ENCODE data around the gene PCAT7. TPM values are rescaled to one million over a fixed set of nuclear protein-coding genes. Genes with fewer than 3 reads are reported as not detected.

The PCAT7 gene
- total and polyA plus RNA-seq, 9 of the 15 experiments (the other 6 are each of a cell fraction or from before 2014, with no cell fraction given) = 0.09 to 0.13 TPM; not detected in 7

- Histone ChIP-seq H3K27ac (ENCODE audit: extremely low read depth, low read depth, low read length) (no peak overlapping the region), H3K9me1 (ENCODE audit: control insufficient read depth, insufficient read depth, low read length) (no peaks in the 10 kb centered on the region), H3K9ac (ENCODE audit: insufficient read depth in 1 of 2, low read depth in 2 of 2, low read length in 2 of 2) (no peak overlapping the region), H3K4me3 (no peak overlapping the region), H2AFZ (ENCODE audit: low read depth, low read length) (no peak overlapping the region), H3K36me3 (ENCODE audit: control insufficient read depth, insufficient read depth, low read length) (no peaks in the 10 kb centered on the region), H4K20me1 (replicated peaks; ENCODE audit: control insufficient read depth, insufficient read depth, low read length) (no peaks in the 10 kb centered on the region), H3K4me1 (replicated peaks in 1 of 2; ENCODE audit: control insufficient read depth in 2 of 2, insufficient read depth in 2 of 2, low read length in 2 of 2) (no peaks in the 10 kb centered on the region), H3K9me3 (replicated peaks; ENCODE audit: control insufficient read depth, insufficient read depth, low read depth, low read length) (no peaks in the 10 kb centered on the region), H3K79me2 (ENCODE audit: control insufficient read depth, insufficient read depth, low read length) (no peaks in the 10 kb centered on the region), H3K27me3 (ENCODE audit: control insufficient read depth in 2 of 2, insufficient read depth in 2 of 2, low read length in 2 of 2) (peaks cover 2 to 4% of the 10 kb centered on the region in 2 experiments; a peak in 3 of 5 replicates), H3K4me2 (ENCODE audit: insufficient read depth, low read length) (no peak overlapping the region)
- no peak for DNase-seq (ENCODE audit: extremely low read depth in 1 of 4, low spot score in 3 of 4)
- ChIA-PET POLR2A (interaction anchor here (0.7 kb wide), 2 partner anchors 31 to 1467 kb away, joined by 3 to 4 read pairs; no protein-coding TSS in a partner anchor), CTCF (ENCODE audit: low intra/inter-chr PET ratio) (no interaction called here)
- ATAC-seq = no peak
- TF ChIP-seq FOS (IDR thresholded peaks at IDR 0.05; ENCODE audit: extremely low read depth, insufficient read length) (no peak), ZNF77 (CRISPR knock-in tag; IDR thresholded peaks at IDR 0.05) (no peak), ELK1 (CRISPR knock-in tag; IDR thresholded peaks at IDR 0.05) (no peak), ZNF318 (IDR thresholded peaks at IDR 0.05; ENCODE audit: borderline replicate concordance in 1 of 2, low read depth in 1 of 2) (no peak)
- in situ Hi-C loops (cut with MboI) (no loop called here), intact Hi-C loops (cut with micrococcal nuclease) (loop anchor here (5.0 kb wide), 2 partner anchors 323 to 523 kb away; no protein-coding TSS in a partner anchor)
- BruUV-seq (replicated peaks) = no TSS peak
- WGBS (ENCODE audit: insufficient coverage, low coverage, missing lambda C conversion rate) = 22% methylated on average over 4 of the region's 4 CpGs
- FAIRE-seq = no peak
Observed at GRCh38 chr9:94534901-94535300, 20.0 kb upstream of the PCAT7 start.

Measured in K562 (cell line).